ENCODE measurements around the gene SLCO3A1. TPM values are rescaled to one million over a fixed set of nuclear protein-coding genes. Genes with fewer than 3 reads are reported as not detected.

SLCO3A1 gene
- total and polyA plus RNA-seq, 2 of the 8 experiments (the other 6 are each of a cell fraction or from before 2014, with no cell fraction given), result 15.1 to 20.4 TPM

DNA sequence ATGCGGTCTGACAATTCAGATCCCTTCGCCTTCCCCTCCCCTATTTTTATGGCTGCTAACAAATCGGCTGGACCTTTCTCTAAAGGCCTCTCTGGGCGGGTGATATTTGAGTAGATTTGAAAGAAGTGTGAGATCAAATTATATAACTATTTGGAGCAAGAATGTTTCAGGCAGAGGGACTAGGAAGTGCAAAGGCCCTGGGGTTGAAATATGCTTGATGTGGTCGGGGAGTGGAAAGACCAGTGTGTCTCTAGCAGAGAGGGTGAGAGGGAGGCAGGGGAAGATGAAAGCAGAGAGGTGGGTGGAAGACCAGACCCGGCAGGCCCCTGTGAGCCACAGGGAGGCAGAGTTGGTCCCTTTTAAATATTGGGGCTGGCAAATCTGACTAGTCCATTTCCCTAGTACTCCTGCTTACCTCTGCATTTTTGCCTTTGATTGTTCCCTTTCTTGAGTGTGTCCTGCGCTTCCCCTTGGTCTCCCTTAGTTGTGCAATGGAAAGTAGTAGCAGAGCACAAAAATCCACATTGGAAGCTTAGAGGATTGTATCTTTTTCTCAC is 32.3 kb downstream of the SLCO3A1 start (continued):
- TF ChIP-seq, protein P1, sequence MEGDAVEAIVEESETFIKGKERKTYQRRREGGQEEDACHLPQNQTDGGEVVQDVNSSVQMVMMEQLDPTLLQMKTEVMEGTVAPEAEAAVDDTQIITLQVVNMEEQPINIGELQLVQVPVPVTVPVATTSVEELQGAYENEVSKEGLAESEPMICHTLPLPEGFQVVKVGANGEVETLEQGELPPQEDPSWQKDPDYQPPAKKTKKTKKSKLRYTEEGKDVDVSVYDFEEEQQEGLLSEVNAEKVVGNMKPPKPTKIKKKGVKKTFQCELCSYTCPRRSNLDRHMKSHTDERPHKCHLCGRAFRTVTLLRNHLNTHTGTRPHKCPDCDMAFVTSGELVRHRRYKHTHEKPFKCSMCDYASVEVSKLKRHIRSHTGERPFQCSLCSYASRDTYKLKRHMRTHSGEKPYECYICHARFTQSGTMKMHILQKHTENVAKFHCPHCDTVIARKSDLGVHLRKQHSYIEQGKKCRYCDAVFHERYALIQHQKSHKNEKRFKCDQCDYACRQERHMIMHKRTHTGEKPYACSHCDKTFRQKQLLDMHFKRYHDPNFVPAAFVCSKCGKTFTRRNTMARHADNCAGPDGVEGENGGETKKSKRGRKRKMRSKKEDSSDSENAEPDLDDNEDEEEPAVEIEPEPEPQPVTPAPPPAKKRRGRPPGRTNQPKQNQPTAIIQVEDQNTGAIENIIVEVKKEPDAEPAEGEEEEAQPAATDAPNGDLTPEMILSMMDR (IDR thresholded peaks at IDR 0.05; ENCODE audit: control extremely low read depth in 1 of 3, insufficient read depth in 1 of 3, low read depth in 1 of 3, low read length in 3 of 3), result peak; percentile 47 to 51 (median 51); a peak in 3 of 4 replicates
- no peak for TF ChIP-seq NRF1 (IDR thresholded peaks at IDR 0.05; ENCODE audit: low read depth, low read length)
- TF ChIP-seq, protein P2, sequence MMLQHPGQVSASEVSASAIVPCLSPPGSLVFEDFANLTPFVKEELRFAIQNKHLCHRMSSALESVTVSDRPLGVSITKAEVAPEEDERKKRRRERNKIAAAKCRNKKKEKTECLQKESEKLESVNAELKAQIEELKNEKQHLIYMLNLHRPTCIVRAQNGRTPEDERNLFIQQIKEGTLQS (IDR thresholded peaks at IDR 0.05; ENCODE audit: insufficient read depth, low read depth, low read length), result no peak
